Transverse colon (tissue), 4 donors: Measurements from ENCODE around the gene PLEKHJ1. TPM values are rescaled to one million over a fixed set of nuclear protein-coding genes. Genes with fewer than 3 reads are reported as not detected.

Source experiments
- DNase-seq: peaks from one replicate; pipeline ENCODE4 v3.0.0-alpha.2; 2019
- H3K27ac ChIP-seq, 4 donors: fragments of 200-600 bp; sonication (generic); 2 replicates each; pipeline ENCODE4 v1.5.1; 2016 to 2018; ENCODE audit warnings: inconsistent platforms in 4 of 4
- H3K27me3 ChIP-seq: fragments of 200-600 bp; sonication (generic); 2 replicates; pipeline ENCODE4 v1.5.1; 2017; ENCODE audit warnings: inconsistent platforms
- H3K36me3 ChIP-seq, 4 donors: fragments of 200-600 bp; sonication (generic); 2 replicates each; pipeline ENCODE4 v1.5.1; 2017 to 2019; ENCODE audit warnings: inconsistent platforms in 4 of 4
- H3K4me1 ChIP-seq, 4 donors: fragments of 200-600 bp; sonication (generic); 2 replicates each; pipeline ENCODE4 v1.5.1; 2017 to 2020; ENCODE audit warnings: inconsistent platforms in 4 of 4
- H3K4me3 ChIP-seq, 4 donors: fragments of 200-600 bp; sonication (generic); 1 replicate in 1 of 4; 2 replicates in 3 of 4; pipeline versions ENCODE4 v1.5.1 to v1.6.1; 2017 to 2019; ENCODE audit warnings: inconsistent platforms in 4 of 4
- H3K9me3 ChIP-seq, 2 donors: fragments of 200-600 bp; sonication (generic); 2 replicates each; pipeline ENCODE4 v1.5.1; 2017 to 2019; ENCODE audit warnings: inconsistent platforms in 2 of 2
- EP300 ChIP-seq: sonication (generic); formaldehyde crosslinking; IDR thresholded peaks from one replicate; pipeline ENCODE4 v1.6.1; 2017; ENCODE audit warnings: antibody characterized with exemption, low read depth
- POLR2A ChIP-seq: fragments of 450-650 bp; IDR thresholded peaks from one replicate; pipeline ENCODE4 v1.6.1; 2016; ENCODE audit warnings: antibody characterized with exemption, mild to moderate bottlenecking, moderate library complexity
- POLR2AphosphoS5 ChIP-seq, 3 donors: sonication (generic); formaldehyde crosslinking; IDR thresholded peaks; one replicate each; pipeline ENCODE4 v1.6.1; 2016; ENCODE audit warnings: antibody characterized with exemption in 3 of 3
- WGBS, 2 donors: methylation state at CpG; one replicate each; pipeline ENCODE4 v1.1.5; 2018; ENCODE audit warnings: low coverage in 1 of 2; 5-methylcytosine and 5-hydroxymethylcytosine counted together
- in situ Hi-C, 4 donors: fragments of 200-750 bp; cut with MboI; loops; one replicate each; pipeline versions ENCODE4 v1.15.0 to v1.15.1; 2017; ENCODE audit warnings: low sequenced_read_pairs in 3 of 4, low pct_ligation_motif_present in 1 of 4, low pct_unique_long_range_greater_than_20kb in 1 of 4
- intact Hi-C: fragments of 100-400 bp; cut with DNase I; formaldehyde crosslinking; loops from one replicate; pipeline ENCODE4 v1.15.1; 2023; ENCODE audit warnings: low total_unique reads
- total RNA-seq, 4 donors: library from RNA; depleted of rRNA; stranded (reverse); fragments of >200 nt; gene quantifications; one replicate each; pipeline ENCODE4 v1.1.0, GENCODE V29; 2016
- TF ChIP-seq, protein P1 (sequence below), 5 experiments: fragments of 200-600 bp in 3 of 5; fragments of 450-650 bp in 2 of 5; sonication (generic) in 3 of 5; IDR thresholded peaks; 1 replicate in 2 of 5; 2 replicates in 3 of 5; pipeline ENCODE4 v1.5.1; 2016 to 2017; ENCODE audit warnings: antibody characterized with exemption in 5 of 5, inconsistent platforms in 3 of 5, mild to moderate bottlenecking in 2 of 5, moderate library complexity in 1 of 5

PLEKHJ1 gene
- total RNA-seq, 4 donors from 2014 or later: 184 to 332 (median 254) TPM

DNA sequence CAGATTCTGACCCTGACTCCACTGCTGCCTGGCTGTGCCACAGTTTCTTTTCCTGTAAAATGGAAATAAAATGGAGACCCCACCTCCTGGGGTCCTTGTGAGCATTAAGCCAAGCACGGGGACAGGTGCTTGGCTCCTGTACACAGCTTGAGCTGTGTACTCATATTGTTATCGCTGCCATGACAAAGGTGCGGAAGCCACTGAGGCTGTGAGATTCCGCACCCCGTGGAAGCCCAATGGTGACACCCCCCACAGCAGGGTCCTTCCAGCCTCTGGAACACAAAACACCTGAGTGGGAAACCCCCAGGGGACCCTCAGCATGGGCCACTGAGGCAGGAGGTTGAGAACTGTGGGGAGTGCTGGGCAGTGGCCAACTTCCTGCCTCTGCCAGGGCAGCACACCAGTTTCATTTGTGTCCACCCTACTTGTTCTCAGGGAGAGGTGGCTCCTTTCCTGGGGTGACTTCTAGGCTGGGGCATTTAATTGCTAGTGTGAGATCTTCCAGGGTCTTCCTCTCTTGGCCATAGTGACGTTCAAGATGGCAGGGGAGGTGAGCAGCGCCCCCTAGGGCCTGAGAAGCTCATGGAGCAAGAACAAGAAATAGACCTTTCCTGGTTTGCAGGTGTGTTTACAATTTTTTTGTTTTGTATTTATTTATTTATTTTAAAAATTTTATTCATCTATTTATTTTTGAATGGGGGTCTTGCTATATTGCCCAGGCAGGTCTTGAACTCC, 25.5 kb upstream of the PLEKHJ1 start:
- TF ChIP-seq POLR2AphosphoS5 (IDR thresholded peaks at IDR 0.05) (no peak), EP300 (no peak)
- TF ChIP-seq, protein P1, sequence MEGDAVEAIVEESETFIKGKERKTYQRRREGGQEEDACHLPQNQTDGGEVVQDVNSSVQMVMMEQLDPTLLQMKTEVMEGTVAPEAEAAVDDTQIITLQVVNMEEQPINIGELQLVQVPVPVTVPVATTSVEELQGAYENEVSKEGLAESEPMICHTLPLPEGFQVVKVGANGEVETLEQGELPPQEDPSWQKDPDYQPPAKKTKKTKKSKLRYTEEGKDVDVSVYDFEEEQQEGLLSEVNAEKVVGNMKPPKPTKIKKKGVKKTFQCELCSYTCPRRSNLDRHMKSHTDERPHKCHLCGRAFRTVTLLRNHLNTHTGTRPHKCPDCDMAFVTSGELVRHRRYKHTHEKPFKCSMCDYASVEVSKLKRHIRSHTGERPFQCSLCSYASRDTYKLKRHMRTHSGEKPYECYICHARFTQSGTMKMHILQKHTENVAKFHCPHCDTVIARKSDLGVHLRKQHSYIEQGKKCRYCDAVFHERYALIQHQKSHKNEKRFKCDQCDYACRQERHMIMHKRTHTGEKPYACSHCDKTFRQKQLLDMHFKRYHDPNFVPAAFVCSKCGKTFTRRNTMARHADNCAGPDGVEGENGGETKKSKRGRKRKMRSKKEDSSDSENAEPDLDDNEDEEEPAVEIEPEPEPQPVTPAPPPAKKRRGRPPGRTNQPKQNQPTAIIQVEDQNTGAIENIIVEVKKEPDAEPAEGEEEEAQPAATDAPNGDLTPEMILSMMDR (IDR thresholded peaks at IDR 0.05): peak; percentile 47 to 61 (median 56)
- peak; percentile 66 for DNase-seq
- 72% methylated on average over 7 of the region's 7 CpGs; no CpG with 5 or more reads in 1 of the 2 donors for WGBS, 2 donors
- Histone ChIP-seq H3K9me3 (no peaks in the 10 kb centered on the region), H3K27ac (peak overlapping the region in 3 of 4 donors; percentile 49 to 74 (median 69)), H3K36me3 (no peaks in the 10 kb centered on the region), H3K4me1 (peaks cover 2 to 22% (median 14%) of the 10 kb centered on the region in 4 donors), H3K4me3 (no peak overlapping the region), H3K27me3 (no peaks in the 10 kb centered on the region)
- in situ Hi-C loops: loop anchor here in 1 of 4 donors (25.0 kb wide), 1 partner anchor 99 kb away; the partner anchor contains the start of genes AP3D1 and DOT1L
- intact Hi-C loops: no loop called here

DNA sequence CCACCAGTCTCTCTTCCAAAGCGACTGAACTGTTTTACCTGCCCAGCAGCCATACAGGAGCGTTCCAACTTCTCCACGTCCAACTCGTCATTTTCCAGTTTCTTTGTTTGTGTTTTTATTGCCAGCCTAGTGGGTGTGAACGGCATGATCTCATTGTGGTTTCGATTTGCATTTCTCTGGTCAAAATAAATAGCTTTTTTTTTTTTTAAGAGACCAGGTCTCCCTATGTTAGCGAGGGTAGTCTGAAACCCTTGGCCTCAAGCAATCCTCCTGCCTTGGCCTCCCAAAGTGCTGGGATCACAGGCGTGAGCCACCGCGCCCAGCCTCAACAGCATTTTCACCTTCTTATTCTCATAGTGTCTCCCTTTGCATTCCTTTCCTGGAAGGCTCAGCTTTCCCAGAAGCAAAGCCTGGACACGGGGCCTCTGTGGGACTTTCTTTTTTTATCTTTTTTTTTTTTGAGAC, 24.2 kb upstream of the PLEKHJ1 start:
- DNase-seq: peak; percentile 46
- intact Hi-C loops: no loop called here

DNA sequence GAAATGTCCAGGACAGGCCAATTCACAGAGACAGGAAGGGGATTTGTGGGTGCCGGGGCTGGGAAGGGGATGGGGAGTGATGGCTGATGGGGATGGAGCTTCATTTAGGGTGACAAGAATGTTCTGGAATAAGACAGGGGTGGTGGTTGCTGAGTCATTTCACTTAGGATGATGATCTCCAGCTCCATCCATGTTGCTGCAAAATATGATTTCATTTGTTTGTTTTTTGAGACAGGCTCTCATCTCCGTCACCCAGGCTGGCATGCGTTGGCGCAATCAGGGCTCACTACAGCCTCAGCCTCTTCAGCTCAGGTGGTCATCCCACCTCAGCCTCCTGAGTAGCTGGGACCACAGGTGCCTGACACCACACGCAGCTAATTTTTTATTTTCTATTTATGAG, 23.2 kb upstream of the PLEKHJ1 start:
- in situ Hi-C loops (loop anchor here in 1 of 4 donors (25.0 kb wide), 1 partner anchor 97 kb away; the partner anchor contains the start of genes AP3D1 and DOT1L), intact Hi-C loops (no loop called here)
- H3K27me3 ChIP-seq: peaks cover 2% of the 10 kb centered on the region
- peaks cover 0 to 18% (median 9%) of the 10 kb centered on the region in 4 donors for H3K4me1 ChIP-seq
- H3K4me3 ChIP-seq: no peak overlapping the region
- H3K36me3 ChIP-seq: no peaks in the 10 kb centered on the region
- no peak for DNase-seq
- TF ChIP-seq POLR2A: no peak
- TF ChIP-seq, protein P1 (IDR thresholded peaks at IDR 0.05): no peak
- TF ChIP-seq POLR2AphosphoS5 (IDR thresholded peaks at IDR 0.05): no peak
- no peak for TF ChIP-seq EP300
- no peaks in the 10 kb centered on the region for H3K9me3 ChIP-seq
- WGBS, 2 donors: 80 to 86% methylated on average over 5 of the region's 5 CpGs
- H3K27ac ChIP-seq: peak overlapping the region in 1 of 4 donors; percentile 79

More for the DNA sequence above, 24.2 kb upstream of the PLEKHJ1 start:
- peak overlapping the region; percentile 43 to 79 (median 72) for H3K27ac ChIP-seq
- no peaks in the 10 kb centered on the region for H3K27me3 ChIP-seq
- in situ Hi-C loops: loop anchor here in 1 of 4 donors (25.0 kb wide), 1 partner anchor 98 kb away; the partner anchor contains the start of genes AP3D1 and DOT1L
- WGBS, 2 donors: 37 to 50% methylated on average over 7 to 11 of the region's 11 CpGs
- no peaks in the 10 kb centered on the region for H3K9me3 ChIP-seq
- H3K36me3 ChIP-seq: no peaks in the 10 kb centered on the region
- H3K4me1 ChIP-seq: peaks cover 0 to 18% (median 9%) of the 10 kb centered on the region in 4 donors
- no peak for TF ChIP-seq POLR2A
- TF ChIP-seq POLR2AphosphoS5 (IDR thresholded peaks at IDR 0.05): peak in 1 of 3 donors; percentile 38
- peak overlapping the region in 1 of 4 donors; percentile 12 for H3K4me3 ChIP-seq

DNA sequence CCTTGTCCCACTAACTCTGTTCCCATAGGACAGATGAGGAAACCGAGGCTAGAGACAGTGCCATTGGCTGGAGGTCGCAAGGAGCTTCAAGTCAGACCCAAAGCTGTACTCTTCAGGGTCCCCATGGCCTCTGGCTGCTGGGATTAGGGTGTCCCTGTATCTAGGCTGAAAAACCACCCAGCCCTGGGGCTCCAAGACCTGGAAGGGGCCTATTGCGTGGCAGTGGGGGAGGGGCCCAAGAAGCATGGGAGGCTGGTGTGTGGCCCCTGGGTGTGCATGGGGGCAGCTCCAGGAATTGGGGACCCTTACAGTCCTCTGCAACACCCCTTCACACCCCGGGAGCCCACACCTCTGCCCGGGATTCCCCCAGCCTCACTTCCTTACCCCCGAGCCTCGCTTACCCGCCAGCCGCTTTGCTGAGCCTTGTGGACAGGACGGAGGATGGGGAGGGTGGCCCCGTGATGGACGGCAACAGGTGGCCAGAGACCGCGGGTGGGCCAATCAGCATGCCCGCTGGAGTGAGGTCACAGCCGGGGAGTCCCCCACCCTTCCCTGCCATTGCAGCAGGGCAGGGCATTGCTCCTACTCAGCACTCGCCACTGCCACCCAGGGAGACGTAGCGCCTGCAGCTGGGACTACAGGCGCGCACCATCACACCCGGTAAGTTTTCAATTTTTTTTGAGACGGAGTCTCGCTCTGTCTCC, 20.0 kb upstream of the PLEKHJ1 start, which contains the start of gene JSRP1:
JSRP1 (minus strand) TSS at position 436 of the 704 bp plus-strand sequence. CDS start 1,103 bp downstream, outside the sequence.
- TF ChIP-seq POLR2A: no peak
- no peak for TF ChIP-seq EP300
- TF ChIP-seq POLR2AphosphoS5 (IDR thresholded peaks at IDR 0.05): no peak
- TF ChIP-seq, protein P1 (IDR thresholded peaks at IDR 0.05): no peak
- intact Hi-C loops (no loop called here), in situ Hi-C loops (loop anchor here in 1 of 4 donors (25.0 kb wide), 1 partner anchor 94 kb away; the partner anchor contains the start of genes AP3D1 and DOT1L)
- Histone ChIP-seq H3K4me1 (peaks cover 9 to 36% (median 31%) of the 10 kb centered on the region in 4 donors), H3K27me3 (peaks cover 34% of the 10 kb centered on the region), H3K36me3 (no peaks in the 10 kb centered on the region), H3K27ac (no peak within 1 kb of the TSS), H3K9me3 (no peaks in the 10 kb centered on the region), H3K4me3 (no peak within 1 kb of the TSS)
- 75% methylated on average over 24 of the region's 24 CpGs; no CpG with 5 or more reads in 1 of the 2 donors for WGBS, 2 donors
- DNase-seq: no peak
